PC-9 (cell line): ENCODE results near the gene EPG5. TPM values are rescaled to one million over a fixed set of nuclear protein-coding genes. Genes with fewer than 3 reads are reported as not detected.

Source experiments
- BruUV-seq: library from RNA; stranded (reverse); fragments of 400-500 nt; replicated peaks from 2 replicates; lab custom pipeline; 2021; lab: Mats Ljungman, UMichigan
- CTCF ChIA-PET: fragments of 300-600 bp; sonication (Branson Sonifier 250); formaldehyde crosslinking; loops from one replicate; lab custom pipeline; 2022; ENCODE audit warnings: antibody characterized with exemption; lab: Charles Lee
- POLR2A ChIA-PET: fragments of 300-600 bp; sonication (Branson Sonifier 250); formaldehyde crosslinking; loops from one replicate; lab custom pipeline; 2022; ENCODE audit warnings: antibody characterized with exemption; ENCODE audit not compliant: unreplicated experiment; lab: Charles Lee
- DNase-seq, 2 experiments: peaks; one replicate each; pipeline versions ENCODE4 v3.0.0 to v3.0.0-alpha.2; 2015 to 2022; ENCODE audit warnings: mixed read lengths in 1 of 2
- H2AFZ ChIP-seq: fragments of 200-600 bp; sonication (generic); 2 replicates; pipeline ENCODE4 v1.8.1; 2017; ENCODE audit warnings: antibody characterized with exemption
- H3F3A ChIP-seq: fragments of 200-600 bp; sonication (generic); 2 replicates; pipeline ENCODE4 v1.8.1; 2017; ENCODE audit warnings: antibody characterized with exemption, mild to moderate bottlenecking, low read depth; ENCODE audit not compliant: insufficient read depth
- H3K27ac ChIP-seq: fragments of 200-600 bp; sonication (generic); 2 replicates; pipeline ENCODE4 v1.6.1; 2016; ENCODE audit warnings: mixed run types
- H3K27me3 ChIP-seq: fragments of 200-600 bp; sonication (generic); 2 replicates; pipeline ENCODE4 v1.6.1; 2016; ENCODE audit warnings: low read depth, mixed run types; ENCODE audit not compliant: insufficient read depth
- H3K36me3 ChIP-seq: fragments of 200-600 bp; sonication (generic); 2 replicates; pipeline ENCODE4 v1.6.1; 2016; ENCODE audit warnings: low read depth, mixed run types
- H3K4me1 ChIP-seq: fragments of 200-600 bp; sonication (generic); replicated peaks from 2 replicates; pipeline ENCODE4 v1.6.1; 2016; ENCODE audit warnings: mixed run types; ENCODE audit not compliant: insufficient read depth
- H3K4me2 ChIP-seq: fragments of 200-600 bp; sonication (generic); 2 replicates; pipeline ENCODE4 v1.6.1; 2017; ENCODE audit warnings: mixed run types
- H3K4me3 ChIP-seq: fragments of 200-600 bp; sonication (generic); 2 replicates; pipeline ENCODE4 v1.6.1; 2016; ENCODE audit warnings: mixed run types
- H3K79me2 ChIP-seq: fragments of 200-600 bp; sonication (generic); 2 replicates; pipeline ENCODE4 v1.6.1; 2017; ENCODE audit warnings: low read depth, mixed run types
- H3K9me2 ChIP-seq: fragments of 200-600 bp; sonication (generic); 2 replicates; pipeline ENCODE4 v1.8.1; 2017; ENCODE audit warnings: mild to moderate bottlenecking; ENCODE audit not compliant: insufficient read depth
- H3K9me3 ChIP-seq: fragments of 200-600 bp; sonication (generic); 2 replicates; pipeline ENCODE4 v1.8.1; 2016; ENCODE audit warnings: low read depth; ENCODE audit not compliant: insufficient read depth
- H4K20me1 ChIP-seq: fragments of 200-600 bp; sonication (generic); 2 replicates; pipeline ENCODE4 v1.8.1; 2017; ENCODE audit not compliant: insufficient read depth
- EZH2 ChIP-seq: fragments of 200-600 bp; sonication (generic); IDR thresholded peaks from 2 replicates; pipeline ENCODE4 v1.8.0; 2017; ENCODE audit warnings: antibody characterized with exemption, low read depth
- intact Hi-C: fragments of 100-400 bp; cut with micrococcal nuclease; formaldehyde crosslinking; loops from one replicate; pipeline ENCODE4 v1.10.0; 2022; ENCODE audit not compliant: unreplicated experiment
- total RNA-seq: library from RNA; stranded (reverse); gene quantifications from 2 replicates; pipeline ENCODE4 v1.2.3, GENCODE V29; 2021
- TF ChIP-seq, protein P1 (sequence below): fragments of 200-600 bp; sonication (generic); conservative IDR thresholded peaks from 2 replicates; pipeline ENCODE4 v1.6.1; 2017; ENCODE audit warnings: mixed run types, antibody characterized with exemption, mild to moderate bottlenecking, moderate library complexity

The EPG5 gene
- total RNA-seq, 1 experiment from 2014 or later, result 19.5 TPM

DNA sequence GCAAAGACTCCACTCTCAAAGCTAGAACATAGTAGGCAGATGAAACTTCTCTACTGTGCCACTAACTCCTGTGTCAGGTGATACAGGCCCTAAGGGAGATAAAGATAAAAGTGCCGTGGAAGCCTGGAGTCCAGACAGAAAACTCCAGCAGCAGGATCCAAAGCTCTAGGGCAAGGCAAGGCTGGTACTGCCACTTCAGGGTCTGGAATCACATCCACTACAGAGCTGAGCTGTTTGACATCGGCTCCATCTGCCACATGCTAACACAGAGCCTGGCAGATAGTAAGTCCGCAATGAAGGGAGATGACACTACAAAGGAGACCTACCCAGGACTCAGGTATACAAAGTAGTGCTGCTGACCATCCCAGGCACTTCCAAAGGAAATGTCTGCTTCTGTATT, 34.4 kb downstream of the EPG5 start:
- Histone ChIP-seq H3F3A (no peaks in the 10 kb centered on the region), H3K9me2 (no peaks in the 10 kb centered on the region), H4K20me1 (no peaks in the 10 kb centered on the region), H3K27me3 (no peaks in the 10 kb centered on the region), H3K27ac (no peak overlapping the region), H3K79me2 (no peaks in the 10 kb centered on the region), H3K4me3 (no peak overlapping the region), H3K9me3 (no peaks in the 10 kb centered on the region), H2AFZ (no peak overlapping the region), H3K36me3 (peaks cover 20% of the 10 kb centered on the region), H3K4me1 (no peaks in the 10 kb centered on the region), H3K4me2 (no peak overlapping the region)
- TF ChIP-seq EZH2, result no peak
- TF ChIP-seq, protein P1, sequence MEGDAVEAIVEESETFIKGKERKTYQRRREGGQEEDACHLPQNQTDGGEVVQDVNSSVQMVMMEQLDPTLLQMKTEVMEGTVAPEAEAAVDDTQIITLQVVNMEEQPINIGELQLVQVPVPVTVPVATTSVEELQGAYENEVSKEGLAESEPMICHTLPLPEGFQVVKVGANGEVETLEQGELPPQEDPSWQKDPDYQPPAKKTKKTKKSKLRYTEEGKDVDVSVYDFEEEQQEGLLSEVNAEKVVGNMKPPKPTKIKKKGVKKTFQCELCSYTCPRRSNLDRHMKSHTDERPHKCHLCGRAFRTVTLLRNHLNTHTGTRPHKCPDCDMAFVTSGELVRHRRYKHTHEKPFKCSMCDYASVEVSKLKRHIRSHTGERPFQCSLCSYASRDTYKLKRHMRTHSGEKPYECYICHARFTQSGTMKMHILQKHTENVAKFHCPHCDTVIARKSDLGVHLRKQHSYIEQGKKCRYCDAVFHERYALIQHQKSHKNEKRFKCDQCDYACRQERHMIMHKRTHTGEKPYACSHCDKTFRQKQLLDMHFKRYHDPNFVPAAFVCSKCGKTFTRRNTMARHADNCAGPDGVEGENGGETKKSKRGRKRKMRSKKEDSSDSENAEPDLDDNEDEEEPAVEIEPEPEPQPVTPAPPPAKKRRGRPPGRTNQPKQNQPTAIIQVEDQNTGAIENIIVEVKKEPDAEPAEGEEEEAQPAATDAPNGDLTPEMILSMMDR, result no peak
- no peak for DNase-seq
- POLR2A ChIA-PET, result no interaction called here
- intact Hi-C loops, result no loop called here
- CTCF ChIA-PET, result no interaction called here
- no TSS peak for BruUV-seq

DNA sequence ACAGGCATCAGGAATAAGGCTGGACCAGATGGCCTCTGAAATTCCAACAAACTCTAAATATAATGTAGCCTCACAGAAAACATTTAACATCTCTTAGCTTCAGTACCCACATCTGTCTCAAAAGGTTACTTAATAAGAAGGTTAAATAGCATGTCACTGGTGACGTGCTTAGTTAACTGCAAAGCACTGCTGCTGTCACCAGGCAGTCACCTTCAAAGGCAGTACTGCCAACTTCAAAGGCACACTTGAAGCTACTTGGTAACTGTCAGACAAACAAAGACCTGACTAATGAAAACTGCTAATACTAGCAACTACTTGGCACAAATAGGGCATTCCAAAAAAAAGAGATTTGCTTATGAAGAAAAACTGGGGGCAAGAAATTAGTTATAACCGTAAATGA, 36.2 kb downstream of the EPG5 start:
- intact Hi-C loops, result no loop called here
- no peaks in the 10 kb centered on the region for H3K27me3 ChIP-seq
- DNase-seq, result no peak

GRCh38 chr18:45926691-45927090, 40.4 kb downstream of the EPG5 start:
- no peak for DNase-seq
- no peak overlapping the region for H3K27ac ChIP-seq
- H3K4me1 ChIP-seq, result no peaks in the 10 kb centered on the region
- peaks cover 18% of the 10 kb centered on the region for H3K36me3 ChIP-seq
- no peaks in the 10 kb centered on the region for H3K27me3 ChIP-seq
- intact Hi-C loops, result no loop called here
- ChIA-PET POLR2A (no interaction called here), CTCF (no interaction called here)
- no peaks in the 10 kb centered on the region for H3K9me3 ChIP-seq
- H3K9me2 ChIP-seq, result no peaks in the 10 kb centered on the region
- H3K4me3 ChIP-seq, result no peak overlapping the region
- TF ChIP-seq, protein P1, result no peak
- no peak for TF ChIP-seq EZH2
- H3K4me2 ChIP-seq, result no peak overlapping the region
- no peaks in the 10 kb centered on the region for H3K79me2 ChIP-seq
- no peaks in the 10 kb centered on the region for H4K20me1 ChIP-seq
- no TSS peak for BruUV-seq
- no peaks in the 10 kb centered on the region for H3F3A ChIP-seq
- H2AFZ ChIP-seq, result no peak overlapping the region

More for the DNA sequence above, 36.2 kb downstream of the EPG5 start:
- Histone ChIP-seq H4K20me1 (no peaks in the 10 kb centered on the region), H3K4me2 (no peak overlapping the region), H3F3A (no peaks in the 10 kb centered on the region), H3K79me2 (no peaks in the 10 kb centered on the region), H3K4me3 (no peak overlapping the region), H3K36me3 (peaks cover 18% of the 10 kb centered on the region), H3K9me2 (no peaks in the 10 kb centered on the region), H3K4me1 (no peaks in the 10 kb centered on the region), H3K27ac (no peak overlapping the region), H2AFZ (no peak overlapping the region), H3K9me3 (no peaks in the 10 kb centered on the region)
- TF ChIP-seq, protein P1, result no peak
- no peak for TF ChIP-seq EZH2
- no TSS peak for BruUV-seq
- ChIA-PET CTCF (no interaction called here), POLR2A (no interaction called here)
